Dedifferentiated amniotic fluid mesenchymal stem cell (primary cell): ENCODE results near the gene ARHGEF39.

ENCODE experiments used
- DNase-seq: peaks from one replicate; pipeline ENCODE4 v3.0.0-alpha.2; 2016; ENCODE audit errors: extremely low spot score

ARHGEF39 gene, protein sequence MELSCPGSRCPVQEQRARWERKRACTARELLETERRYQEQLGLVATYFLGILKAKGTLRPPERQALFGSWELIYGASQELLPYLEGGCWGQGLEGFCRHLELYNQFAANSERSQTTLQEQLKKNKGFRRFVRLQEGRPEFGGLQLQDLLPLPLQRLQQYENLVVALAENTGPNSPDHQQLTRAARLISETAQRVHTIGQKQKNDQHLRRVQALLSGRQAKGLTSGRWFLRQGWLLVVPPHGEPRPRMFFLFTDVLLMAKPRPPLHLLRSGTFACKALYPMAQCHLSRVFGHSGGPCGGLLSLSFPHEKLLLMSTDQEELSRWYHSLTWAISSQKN

DNA sequence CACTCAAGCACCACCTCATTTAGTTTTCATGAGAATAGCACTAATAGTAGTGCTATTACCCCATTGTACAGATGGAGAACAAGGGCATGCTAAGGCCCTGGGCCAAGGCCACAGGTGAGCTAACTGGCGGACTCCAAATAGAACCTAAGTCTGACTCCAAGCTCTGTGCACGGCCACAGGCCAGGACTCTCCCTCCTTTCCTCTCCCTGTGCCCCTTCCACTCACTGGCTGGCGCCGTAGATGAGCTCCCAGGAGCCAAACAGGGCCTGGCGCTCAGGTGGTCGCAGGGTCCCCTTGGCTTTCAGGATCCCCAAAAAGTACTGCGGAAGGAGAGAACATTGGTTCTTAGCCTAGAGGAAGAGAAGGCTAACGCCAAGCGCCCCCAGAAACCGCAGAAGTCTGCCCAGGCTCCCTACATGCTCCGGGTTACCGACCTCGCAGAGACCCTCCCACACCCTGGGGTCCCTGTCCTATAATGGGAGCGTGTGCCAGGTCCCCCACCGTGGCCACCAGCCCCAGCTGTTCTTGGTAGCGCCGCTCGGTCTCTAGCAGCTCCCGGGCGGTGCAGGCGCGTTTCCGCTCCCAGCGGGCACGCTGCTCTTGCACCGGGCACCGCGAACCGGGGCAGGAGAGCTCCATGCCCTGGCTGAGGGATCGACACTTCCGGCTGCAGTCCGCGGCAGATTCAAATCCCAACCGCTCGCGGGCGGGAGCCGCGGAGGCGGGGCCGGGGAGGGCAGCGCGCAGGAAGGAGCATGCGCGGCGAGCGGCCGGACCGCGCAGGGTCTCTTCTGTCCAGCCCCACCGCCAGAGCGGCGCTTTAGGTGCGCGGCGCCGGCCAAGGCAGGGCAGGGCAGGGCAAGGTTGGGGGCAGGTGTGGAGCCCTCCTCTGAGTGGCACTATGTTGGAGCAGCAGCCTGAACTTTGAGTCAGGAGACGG, at the start of gene ARHGEF39:
Gene ARHGEF39 (minus strand): TSS at position 665 of the 940 bp plus-strand sequence. CDS start 26 bp downstream, at position 639.
- peak; percentile 62 for DNase-seq

DNA sequence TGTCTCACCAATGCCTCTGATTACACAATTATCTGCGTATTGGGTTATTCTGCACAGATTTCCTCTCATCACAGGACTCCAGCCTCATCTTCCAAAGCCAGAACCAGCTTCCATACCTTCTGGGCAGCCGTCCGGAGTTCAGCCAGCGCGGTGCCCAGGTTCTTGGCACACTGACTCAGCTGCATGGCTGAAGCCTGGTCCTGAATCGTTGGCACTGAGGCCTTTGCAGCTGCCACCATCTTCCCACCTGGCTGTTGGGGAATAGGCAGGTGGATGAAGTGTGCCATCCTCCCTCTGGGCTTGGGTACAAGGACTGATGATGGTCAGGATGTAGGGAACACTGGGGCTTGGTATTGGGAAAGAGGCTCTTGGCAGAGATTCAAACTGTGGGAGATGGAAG, 49.1 kb upstream of the ARHGEF39 start:
- DNase-seq, result no peak

DNA sequence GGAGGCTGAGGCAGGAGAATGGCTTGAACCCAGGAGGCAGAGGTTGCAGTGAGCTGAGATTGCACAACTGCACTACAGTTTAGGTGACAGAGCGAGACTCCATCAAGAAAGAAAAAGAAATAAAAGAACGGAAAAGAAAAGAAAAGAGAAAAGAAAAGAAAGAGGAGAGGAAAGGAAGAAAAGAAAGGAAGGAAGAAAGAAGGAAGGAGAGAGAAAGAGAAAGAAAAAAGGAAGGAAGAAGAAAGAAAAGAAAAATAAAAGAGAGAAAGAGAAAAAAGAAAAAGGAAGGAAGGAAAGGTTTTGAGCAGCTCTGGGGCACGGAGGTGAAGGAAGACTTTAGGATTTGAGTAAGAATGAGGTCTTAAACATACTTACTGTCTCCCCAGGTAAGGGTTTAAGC, 48.6 kb upstream of the ARHGEF39 start:
- DNase-seq, result no peak

DNA sequence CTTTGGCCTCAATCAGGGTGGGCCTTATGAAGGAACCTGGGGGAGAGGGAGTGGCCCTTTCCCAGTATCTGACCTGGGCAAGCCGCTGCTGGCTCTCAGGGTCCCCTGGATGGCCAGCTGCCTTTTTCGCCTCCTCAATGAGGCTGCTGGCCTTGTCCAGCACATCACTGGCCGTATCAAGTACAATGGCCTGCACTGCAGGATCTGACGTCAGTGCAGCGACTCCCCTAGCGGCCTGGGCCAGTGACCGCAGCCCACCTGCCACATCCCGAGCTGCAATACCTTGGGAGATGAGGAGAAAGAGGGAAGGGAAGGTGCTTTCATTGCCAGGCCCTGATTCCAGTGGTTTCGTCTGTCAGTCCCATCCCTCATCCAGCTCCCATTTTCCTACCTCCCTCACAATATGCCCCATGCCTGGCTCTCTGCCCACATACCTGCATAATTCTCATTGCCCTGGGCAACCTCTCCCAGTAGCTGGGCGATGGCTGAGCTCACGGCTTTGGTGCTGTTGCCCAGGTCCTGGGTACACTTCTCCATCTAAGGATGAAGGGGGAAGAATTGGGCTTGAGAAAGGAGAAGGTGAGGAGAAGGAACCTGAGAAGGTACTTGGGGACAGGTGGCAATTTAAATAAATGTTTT, 47.9 kb upstream of the ARHGEF39 start:
- DNase-seq, result no peak

DNA sequence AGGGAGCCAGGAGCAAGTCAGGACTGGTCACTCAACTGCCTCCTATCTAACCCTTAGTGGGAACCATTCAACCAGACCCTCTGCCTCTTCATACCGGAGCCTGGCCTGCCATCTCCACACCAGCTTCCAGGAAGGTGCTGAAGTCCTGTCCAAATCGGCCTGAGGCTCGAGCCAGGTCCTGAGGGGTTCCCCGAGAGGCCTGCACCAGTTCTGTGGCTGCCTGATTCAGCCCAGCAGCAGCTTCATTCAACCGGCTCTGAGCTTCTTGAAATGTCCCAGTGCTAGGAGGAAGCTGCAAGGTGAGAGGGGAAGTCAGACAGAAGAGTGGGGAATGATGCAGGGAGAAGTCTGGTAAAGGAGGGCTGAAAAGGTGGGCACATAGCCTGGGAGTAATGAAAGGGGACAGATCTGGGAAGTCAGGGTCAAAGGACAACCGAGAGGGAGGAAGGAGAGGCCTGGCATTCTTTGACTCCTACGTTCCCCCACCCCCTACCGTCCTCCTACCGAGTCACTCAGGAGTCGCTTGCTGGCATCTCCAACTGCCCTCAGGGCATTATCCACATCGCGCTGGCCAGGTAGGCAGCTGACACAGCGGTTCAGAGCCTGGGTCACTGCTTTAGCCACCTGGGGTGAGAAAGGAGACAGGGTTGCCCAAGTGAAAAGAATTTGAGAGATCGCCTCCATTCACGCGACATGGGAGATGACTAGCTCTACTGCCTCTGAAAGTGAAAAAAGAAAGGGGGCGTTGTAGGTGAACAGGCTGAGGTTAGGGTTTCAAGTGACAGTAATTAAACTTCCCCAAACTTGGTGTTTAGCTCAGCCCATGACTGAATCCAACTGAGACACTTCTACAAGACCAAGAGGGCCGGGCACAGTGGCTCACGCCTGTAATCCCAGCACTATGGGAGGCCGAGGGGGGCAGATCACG, 46.8 kb upstream of the ARHGEF39 start:
- DNase-seq, result no peak

DNA sequence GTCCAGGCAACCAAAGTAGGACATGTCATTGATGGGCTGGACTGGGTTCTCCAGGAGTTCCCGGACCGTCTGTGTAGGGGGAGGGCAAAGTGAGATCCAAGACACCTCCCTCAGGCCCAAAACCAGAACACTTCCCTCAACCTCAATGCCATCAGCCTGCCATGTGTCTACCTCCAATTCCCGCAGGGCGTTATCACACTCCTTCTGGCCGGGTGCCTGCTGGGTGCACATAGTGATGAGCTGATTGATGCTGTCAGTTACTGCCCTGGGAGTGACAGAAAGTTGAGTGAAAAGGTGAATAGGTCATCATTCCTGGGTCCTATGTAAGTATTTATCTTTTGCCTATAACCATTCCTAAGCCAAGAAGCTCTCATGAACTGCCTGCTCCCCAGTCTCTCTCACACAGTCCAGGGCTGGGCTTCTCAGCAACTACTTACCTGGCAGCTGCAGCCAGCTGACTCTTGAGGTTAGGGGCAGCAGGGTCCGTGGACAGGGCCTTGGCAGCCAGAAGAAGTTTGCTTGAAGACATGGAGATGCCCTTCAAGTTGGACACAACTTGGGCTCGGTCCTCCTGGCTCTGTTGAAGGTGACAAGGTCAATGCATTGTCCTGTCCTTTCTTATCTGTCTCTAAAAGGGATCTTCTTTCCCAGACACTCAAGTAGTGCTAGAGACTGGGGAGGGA, 46.0 kb upstream of the ARHGEF39 start:
- no peak for DNase-seq

DNA sequence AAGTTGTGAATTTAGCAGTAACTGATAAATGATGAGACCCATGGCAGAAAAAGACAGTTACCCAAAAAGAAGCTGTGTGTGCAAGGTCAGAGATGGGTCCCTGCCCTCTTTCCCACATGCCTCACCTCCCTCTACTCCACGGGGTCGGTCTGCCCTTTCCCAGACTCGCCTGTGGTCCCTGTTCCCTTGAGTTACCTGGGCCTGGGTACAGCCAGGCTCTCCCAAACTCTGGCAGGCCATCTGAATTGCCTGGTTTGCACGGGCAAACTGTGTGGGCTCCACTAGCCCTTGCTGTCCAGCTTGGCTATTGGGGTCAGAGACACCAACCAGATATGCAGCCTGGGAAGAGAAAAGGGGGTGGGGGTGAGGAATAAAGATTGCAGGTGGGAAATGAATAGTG, 43.2 kb upstream of the ARHGEF39 start:
- DNase-seq, result no peak

DNA sequence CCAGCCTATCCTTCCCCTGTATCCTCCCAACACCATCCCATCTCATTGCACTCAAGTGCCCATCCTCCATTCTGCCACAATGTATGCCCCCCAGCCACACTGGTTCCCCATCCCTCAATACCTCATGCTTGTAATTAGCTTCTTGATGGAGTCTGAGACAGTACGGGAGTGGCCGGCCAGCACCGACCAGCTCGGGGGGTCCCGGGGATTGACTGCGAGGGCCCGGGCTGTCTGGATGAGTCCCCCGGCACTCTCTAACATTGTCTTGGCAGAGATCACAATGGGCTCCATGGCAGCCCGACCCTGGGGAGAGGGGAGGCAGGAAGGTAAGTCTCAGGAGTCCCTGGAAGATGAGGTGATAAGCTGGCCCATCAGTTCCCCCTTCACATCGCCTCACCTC, 42.0 kb upstream of the ARHGEF39 start:
- no peak for DNase-seq

DNA sequence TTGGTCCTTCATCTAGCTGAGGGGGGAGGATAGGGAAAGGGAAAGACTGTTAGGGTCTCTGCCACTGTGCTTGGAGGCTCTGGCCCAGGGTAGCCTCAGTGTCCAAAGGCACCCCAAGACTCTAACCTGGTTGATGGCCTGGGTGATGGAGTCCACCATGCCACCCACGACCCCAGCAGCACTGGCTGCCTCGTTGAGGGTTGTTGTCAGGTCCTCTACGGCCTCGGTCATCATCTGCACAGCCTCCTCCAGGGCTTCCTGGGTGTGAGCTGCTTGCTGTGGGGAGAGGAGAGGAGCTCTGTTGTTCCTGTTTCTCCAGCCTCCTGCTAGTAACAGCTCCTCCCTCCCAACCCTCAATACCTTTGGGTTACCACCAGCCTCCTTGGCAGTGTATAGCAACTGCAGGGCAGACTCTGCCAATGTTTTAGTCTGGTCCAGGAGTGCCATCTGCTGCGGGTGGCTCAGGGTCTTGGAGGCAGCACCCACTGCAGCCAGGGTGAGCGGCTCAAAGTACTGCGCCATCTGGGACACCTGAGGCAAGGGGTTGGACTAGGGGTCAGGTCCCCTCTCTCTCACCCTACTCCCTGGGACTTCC, 40.9 kb upstream of the ARHGEF39 start:
- no peak for DNase-seq

DNA sequence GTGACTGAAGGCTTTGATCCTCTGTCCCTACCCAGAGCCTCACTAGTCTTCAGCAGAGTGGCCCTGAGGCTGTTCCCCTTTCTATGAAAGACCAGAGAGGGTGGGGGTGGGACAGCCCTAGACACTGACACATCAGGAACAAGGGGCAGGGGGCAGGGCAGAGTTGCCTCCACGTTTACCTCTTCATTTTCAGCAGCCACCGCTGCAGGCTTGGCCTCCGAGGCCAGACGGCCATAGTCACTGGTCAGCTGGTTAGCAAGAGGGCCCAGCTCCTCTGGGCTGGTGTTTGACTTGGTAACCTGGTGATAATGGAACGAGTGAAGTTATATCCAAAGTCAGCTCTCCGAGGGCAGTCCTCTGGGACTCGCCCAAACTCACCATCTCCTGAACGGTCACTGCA, 40.4 kb upstream of the ARHGEF39 start:
- no peak for DNase-seq

DNA sequence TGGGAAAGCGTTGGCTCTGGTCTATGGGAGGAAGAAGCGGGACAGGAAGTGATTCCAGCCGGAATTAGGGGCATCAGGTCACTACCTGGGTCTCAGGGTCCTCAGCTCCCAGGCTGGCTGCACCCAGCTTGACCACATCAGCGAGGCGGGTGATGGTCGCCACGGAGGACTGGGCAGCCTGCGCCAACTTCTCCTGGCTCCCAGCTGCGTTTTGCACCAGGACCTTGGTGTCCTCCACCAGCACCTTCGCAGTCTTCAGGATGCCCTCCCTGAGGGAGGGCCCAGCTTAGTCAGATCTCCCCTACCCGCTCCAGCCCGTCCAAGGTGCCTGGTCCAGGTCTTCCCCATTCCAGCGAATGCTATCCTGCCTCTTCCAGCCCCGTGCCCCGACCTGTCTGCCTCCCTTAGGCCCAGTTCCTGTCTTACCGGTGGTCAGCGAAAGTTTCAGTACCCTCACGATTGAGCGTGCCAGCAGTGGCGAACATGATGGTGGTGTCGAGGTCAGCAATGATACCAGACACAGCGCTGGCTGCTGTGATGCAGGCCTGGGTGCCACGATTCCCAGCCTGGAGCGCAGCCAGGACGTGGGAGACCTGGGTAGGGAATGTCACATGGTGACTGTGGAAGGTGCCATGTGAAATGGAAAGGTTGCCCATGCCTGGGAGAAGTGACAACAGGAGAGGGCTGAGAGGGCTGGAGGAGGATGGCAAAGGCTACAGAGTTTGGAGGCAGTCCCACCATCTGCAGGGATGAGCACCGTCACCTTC, 39.1 kb upstream of the ARHGEF39 start:
- DNase-seq, result no peak

DNA sequence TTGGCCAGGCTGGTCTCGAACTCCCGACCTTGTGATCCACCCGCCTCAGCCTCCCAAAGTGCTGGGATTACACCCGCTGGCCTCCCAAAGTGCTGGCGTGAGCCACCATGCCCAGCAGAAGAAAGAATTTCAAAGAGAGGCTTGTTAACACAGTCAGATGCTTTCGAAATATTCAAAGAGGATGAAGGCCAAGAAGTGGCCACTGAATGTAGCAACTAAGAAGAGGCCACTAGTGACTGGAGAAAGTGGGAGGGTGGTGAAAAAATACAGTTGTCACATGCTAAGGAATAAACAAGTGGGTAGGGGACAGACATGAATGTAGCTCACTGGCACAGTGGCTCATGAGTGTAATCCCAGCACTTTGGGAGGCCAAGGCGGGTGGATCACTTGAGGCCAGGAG, 37.7 kb upstream of the ARHGEF39 start:
- DNase-seq, result no peak

DNA sequence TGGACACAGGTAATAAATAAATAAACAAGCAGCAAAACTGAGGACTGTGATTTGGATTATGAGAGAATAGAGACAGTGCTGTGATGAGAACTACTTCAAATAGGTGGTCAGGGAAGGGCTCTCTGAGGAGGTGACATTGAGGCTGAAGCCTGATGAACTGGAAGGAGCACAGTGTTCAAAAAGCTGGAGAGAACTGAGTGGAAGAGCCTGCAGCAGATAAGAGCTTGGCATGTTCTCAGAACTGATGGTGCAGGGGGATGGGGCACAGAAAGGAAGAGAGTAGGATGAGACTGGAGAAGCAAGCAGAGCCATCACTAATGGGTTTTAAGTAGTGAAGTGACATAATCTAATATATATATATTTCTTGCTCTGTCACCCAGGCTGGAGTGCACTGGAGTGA, 35.9 kb upstream of the ARHGEF39 start:
- no peak for DNase-seq

DNA sequence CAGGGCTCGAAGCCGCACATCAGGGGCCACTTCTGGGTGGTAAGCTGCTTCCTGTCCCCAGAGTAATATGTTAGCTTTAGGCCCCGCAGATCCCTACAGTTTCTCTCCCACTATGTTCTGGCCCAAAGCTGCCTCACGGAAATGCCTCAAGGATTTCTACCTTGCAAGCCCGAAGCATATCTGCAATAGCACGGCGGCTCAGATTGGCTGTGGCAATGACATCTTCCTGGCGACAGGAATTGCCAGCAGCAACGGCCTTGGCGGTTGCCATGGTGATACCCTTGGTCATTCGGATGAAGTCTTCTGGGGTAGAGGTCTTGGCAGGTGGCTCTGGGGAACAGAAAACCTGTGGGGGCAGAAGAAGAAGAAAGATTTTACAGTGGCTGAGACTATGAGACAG, 35.0 kb upstream of the ARHGEF39 start:
- DNase-seq, result no peak

DNA sequence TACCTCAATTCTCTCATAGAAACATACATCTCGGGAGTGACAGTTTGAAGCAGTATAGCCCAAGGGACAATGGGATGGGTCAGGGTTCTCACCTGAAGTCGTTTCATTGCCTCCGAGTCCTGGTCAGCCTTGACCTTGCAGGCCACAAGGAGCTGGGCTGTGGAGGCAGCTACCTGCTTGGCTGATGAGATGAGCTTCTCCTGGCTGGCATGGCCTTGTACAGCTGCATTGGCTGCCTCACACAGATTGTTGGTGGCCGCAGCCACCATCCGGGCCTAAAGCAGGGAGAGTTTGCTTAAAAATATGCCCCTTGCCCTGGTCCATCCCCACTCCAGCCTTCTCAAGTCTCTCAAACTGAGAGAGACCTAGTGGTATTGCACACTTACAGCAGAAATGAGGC, 33.2 kb upstream of the ARHGEF39 start:
- DNase-seq, result no peak

DNA sequence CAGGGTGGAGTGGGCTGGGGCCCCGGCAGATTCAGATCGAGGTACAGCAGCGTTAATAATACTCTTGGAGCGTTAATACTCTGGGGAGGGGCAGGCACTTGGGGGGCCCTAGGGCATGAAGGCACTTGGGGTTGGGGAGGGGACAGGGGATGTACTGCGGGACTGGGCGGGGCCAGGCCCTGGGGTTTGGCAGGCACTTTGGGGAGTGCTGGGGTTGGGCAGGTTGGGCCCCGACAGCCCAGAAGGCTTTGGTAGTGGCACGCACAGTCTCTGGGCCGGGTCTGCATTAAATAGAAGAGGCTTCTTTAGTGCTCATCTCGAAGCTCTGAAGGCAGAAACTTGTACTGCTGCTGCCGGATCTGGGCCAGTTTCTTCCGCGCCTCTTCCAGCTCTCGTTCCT, 32.5 kb upstream of the ARHGEF39 start:
- DNase-seq, result no peak

DNA sequence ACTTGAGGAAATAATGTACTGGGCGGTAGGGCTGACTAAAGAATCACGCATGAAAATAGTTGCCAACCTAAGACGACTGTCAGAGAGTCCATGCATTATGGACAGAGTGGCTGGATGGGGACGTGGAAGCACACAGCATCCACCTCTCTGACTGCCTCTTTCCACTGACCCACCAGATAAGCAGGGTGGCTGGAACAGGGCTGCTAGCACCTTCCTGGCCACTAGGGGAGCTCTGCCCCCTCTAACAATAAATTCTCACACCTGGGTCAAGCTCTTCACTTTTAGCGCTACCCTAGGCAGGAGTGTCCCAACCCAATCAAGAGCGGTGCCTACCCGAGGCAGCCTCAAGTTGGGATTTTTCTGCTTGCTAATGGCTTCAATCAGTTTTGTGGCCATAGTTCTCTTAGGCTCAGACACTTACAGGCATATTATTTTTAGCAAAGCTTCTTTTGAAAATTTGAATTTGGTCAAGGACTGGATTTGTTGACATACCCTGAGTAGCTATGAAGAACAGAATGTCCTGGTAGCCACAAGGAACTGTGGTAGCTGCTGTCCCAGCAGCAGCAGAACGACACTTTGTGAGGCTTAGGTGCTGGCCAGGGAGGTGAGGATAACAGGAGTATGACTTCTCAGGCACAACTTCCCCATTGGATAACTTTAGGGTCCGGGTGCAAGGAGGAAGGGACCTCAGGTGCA, 31.7 kb upstream of the ARHGEF39 start:
- DNase-seq, result no peak

DNA sequence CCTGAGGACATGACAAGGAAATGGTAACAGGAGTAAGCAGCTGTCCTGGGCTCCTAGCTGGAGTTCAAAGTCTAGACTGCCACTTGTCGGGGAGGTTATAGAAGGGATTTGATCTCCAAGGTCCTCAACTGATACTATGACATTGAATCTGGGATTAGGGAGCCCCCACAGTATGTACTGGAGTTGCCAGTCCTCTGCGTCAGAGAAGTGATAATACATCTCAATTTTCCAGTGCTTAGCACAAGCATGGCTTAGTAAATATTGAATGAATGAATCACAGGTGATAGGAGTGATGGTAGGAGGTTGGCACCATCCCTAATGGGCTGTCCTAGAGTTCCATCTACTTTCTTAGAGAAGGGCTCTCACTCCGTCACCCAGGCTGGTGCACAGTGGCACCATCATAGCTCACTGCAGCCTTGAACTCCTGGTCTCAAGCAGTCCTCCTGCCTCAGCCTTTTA, 31.0 kb upstream of the ARHGEF39 start:
- no peak for DNase-seq

DNA sequence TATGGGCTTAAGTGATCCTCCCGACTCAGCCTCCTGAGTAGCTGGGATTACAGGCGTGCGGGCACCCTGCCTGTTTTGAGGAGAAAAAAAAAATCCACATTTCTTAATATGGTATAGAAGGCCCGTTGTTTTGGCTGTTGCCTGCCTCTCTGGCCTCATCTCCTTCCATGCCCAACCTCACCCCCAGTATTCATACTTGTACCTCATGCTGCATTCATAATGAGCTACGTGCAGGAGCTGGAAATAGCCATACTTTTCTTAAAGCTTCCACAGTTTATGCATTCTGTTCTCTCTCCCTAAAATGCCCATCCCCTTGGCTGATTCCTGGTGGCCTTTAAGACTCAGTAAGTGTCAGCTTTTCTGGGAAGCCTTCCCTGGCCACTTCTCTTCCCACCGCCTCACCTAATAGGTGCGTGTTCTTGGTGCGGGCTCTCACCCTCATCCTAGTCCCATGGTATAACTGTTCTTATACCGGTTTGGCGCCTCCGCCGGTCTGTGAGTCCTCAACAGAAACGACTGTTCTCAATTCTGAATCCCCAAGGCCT, 26.8 kb upstream of the ARHGEF39 start:
- DNase-seq, result no peak
